Lower lobe of right lung (tissue), 2 donors: ENCODE data around the gene ECD. TPM values are rescaled to one million over a fixed set of nuclear protein-coding genes. Genes with fewer than 3 reads are reported as not detected.
A peak's percentile ranks its signal among the peaks of the same experiment; 100 is the strongest.

ENCODE experiments used
- ATAC-seq, 2 donors: fragments of 200-7000 bp; cut with Tn5 transposase; one replicate each; pipeline ENCODE4 v1.9.1; 2020 to 2022; ENCODE audit warnings: mild to moderate bottlenecking in 2 of 2, moderate library complexity in 2 of 2
- DNase-seq: peaks from one replicate; pipeline ENCODE4 v3.0.0-alpha.2; 2020
- H3K27ac ChIP-seq: fragments of 200-600 bp; one replicate; pipeline ENCODE4 v1.8.0; 2022
- H3K27me3 ChIP-seq: fragments of 200-600 bp; one replicate; pipeline ENCODE4 v1.8.0; 2022; ENCODE audit warnings: low read depth
- H3K36me3 ChIP-seq: fragments of 200-600 bp; one replicate; pipeline ENCODE4 v1.8.0; 2022; ENCODE audit warnings: mild to moderate bottlenecking
- H3K4me1 ChIP-seq: fragments of 200-600 bp; one replicate; pipeline ENCODE4 v1.8.0; 2022
- H3K4me3 ChIP-seq: fragments of 200-600 bp; one replicate; pipeline ENCODE4 v1.8.0; 2022; ENCODE audit warnings: mild to moderate bottlenecking
- H3K9me3 ChIP-seq: fragments of 200-600 bp; one replicate; pipeline ENCODE4 v1.8.0; 2022
- CTCF ChIP-seq: fragments of 200-600 bp; IDR thresholded peaks from one replicate; pipeline ENCODE4 v1.8.0; 2022; ENCODE audit warnings: antibody characterized with exemption, mild to moderate bottlenecking
- intact Hi-C: fragments of 100-400 bp; cut with DNase I; formaldehyde crosslinking; loops from one replicate; pipeline ENCODE4 v1.11.0; 2022
- total RNA-seq: library from RNA; stranded (reverse); fragmentation: NEBNext Ultra II Directional; extraction: Animal tissue kit (Norgen Biotek cat#: 25700); gene quantifications from one replicate; pipeline ENCODE4 v1.2.1, GENCODE V29; 2021
- donor health status: DM: no; HTN: yes; CAD: no; lungs with severe emphysema.

The ECD gene
- total RNA-seq, 1 donor from 2014 or later, result 26.3 TPM

GRCh38 chr10:73096041-73096448, 71.8 kb downstream of the ECD start:
- Histone ChIP-seq H3K27me3 (no peaks in the 10 kb centered on the region), H3K27ac (peak overlapping the region; percentile 94), H3K4me3 (peak overlapping the region; percentile 93), H3K36me3 (peaks cover 7% of the 10 kb centered on the region), H3K4me1 (peaks cover 22% of the 10 kb centered on the region), H3K9me3 (no peaks in the 10 kb centered on the region)
- intact Hi-C loops, result no loop called here
- ATAC-seq (peak; percentile 71 to 77), DNase-seq (peak; percentile 79)
- no peak for TF ChIP-seq CTCF

GRCh38 chr10:73095481-73096021, 72.3 kb downstream of the ECD start:
- DNase-seq, result peak; percentile 54
- peaks cover 7% of the 10 kb centered on the region for H3K36me3 ChIP-seq
- peak overlapping the region; percentile 94 for H3K27ac ChIP-seq
- ATAC-seq, result peak in 1 of 2 donors; percentile 28
- intact Hi-C loops, result no loop called here
- H3K4me1 ChIP-seq, result peaks cover 22% of the 10 kb centered on the region
- no peaks in the 10 kb centered on the region for H3K27me3 ChIP-seq
- no peaks in the 10 kb centered on the region for H3K9me3 ChIP-seq
- no peak for TF ChIP-seq CTCF
- peak overlapping the region; percentile 93 for H3K4me3 ChIP-seq

GRCh38 chr10:73094986-73095480, 72.8 kb downstream of the ECD start:
- Histone ChIP-seq H3K4me1 (peaks cover 22% of the 10 kb centered on the region), H3K4me3 (peak overlapping the region; percentile 93), H3K9me3 (no peaks in the 10 kb centered on the region), H3K27ac (peak overlapping the region; percentile 94), H3K27me3 (no peaks in the 10 kb centered on the region), H3K36me3 (peaks cover 6% of the 10 kb centered on the region)
- intact Hi-C loops, result no loop called here
- TF ChIP-seq CTCF, result no peak
- DNase-seq (no peak), ATAC-seq (no peak)

GRCh38 chr10:73093922-73094850, 73.6 kb downstream of the ECD start:
- ATAC-seq (no peak), DNase-seq (no peak)
- Histone ChIP-seq H3K4me3 (peak overlapping the region; percentile 93), H3K27me3 (no peaks in the 10 kb centered on the region), H3K4me1 (peaks cover 22% of the 10 kb centered on the region), H3K9me3 (no peaks in the 10 kb centered on the region), H3K36me3 (no peaks in the 10 kb centered on the region), H3K27ac (peak overlapping the region; percentile 94)
- no peak for TF ChIP-seq CTCF
- intact Hi-C loops, result no loop called here

GRCh38 chr10:73092830-73093229, 75.0 kb downstream of the ECD start:
- intact Hi-C loops, result no loop called here
- TF ChIP-seq CTCF, result no peak
- H3K27me3 ChIP-seq, result no peaks in the 10 kb centered on the region
- H3K36me3 ChIP-seq, result no peaks in the 10 kb centered on the region
- peaks cover 22% of the 10 kb centered on the region for H3K4me1 ChIP-seq
- no peak for DNase-seq
- no peaks in the 10 kb centered on the region for H3K9me3 ChIP-seq
- H3K27ac ChIP-seq, result no peak overlapping the region
- no peak overlapping the region for H3K4me3 ChIP-seq
- ATAC-seq, result no peak
